Measurements from ENCODE around the gene NPR1. TPM values are rescaled to one million over a fixed set of nuclear protein-coding genes. Genes with fewer than 3 reads are reported as not detected.
A peak's percentile ranks its signal among the peaks of the same experiment; 100 is the strongest.

The NPR1 gene
- total and polyA plus RNA-seq, 2 of the 13 experiments (the other 11 are each of a cell fraction or from before 2014, with no cell fraction given) = not detected

GRCh38 chr1:153633754-153634665 lies 44.5 kb upstream of the NPR1 start, which contains the start of gene CHTOP (continued):
- TF ChIP-seq ZBTB4 (CRISPR knock-in tag; IDR thresholded peaks at IDR 0.05; ENCODE audit: borderline replicate concordance) (no peak), ZNF569 (CRISPR knock-in tag; IDR thresholded peaks at IDR 0.05; ENCODE audit: borderline replicate concordance) (peak; percentile 79; the same call in 1 of the 2 replicates), FOSL1 (CRISPR knock-in tag; IDR thresholded peaks at IDR 0.05; ENCODE audit: borderline replicate concordance) (no peak), SP2 (CRISPR knock-in tag; IDR thresholded peaks at IDR 0.05) (peak; percentile 36; the same call in 1 of the 2 replicates), ARNT (IDR thresholded peaks at IDR 0.05) (no peak), SNAPC5 (CRISPR knock-in tag; IDR thresholded peaks at IDR 0.05; ENCODE audit: borderline replicate concordance) (no peak), IRF1 (CRISPR knock-in tag; IDR thresholded peaks at IDR 0.05; ENCODE audit: low read depth) (no peak), PATZ1 (CRISPR knock-in tag; IDR thresholded peaks at IDR 0.05) (peak; percentile 62), PRPF4 (IDR thresholded peaks at IDR 0.05; ENCODE audit: low read depth, low read length, poor library complexity, severe bottlenecking) (peak; percentile 44), ZNF629 (CRISPR knock-in tag; conservative IDR thresholded peaks at IDR 0.05) (no peak), NCOA2 (CRISPR knock-in tag; IDR thresholded peaks at IDR 0.05) (0 out of 2 replicates have a peak, but pooled peaks have one; percentile 13), AGO2 (optimal IDR thresholded peaks at IDR 0.05; ENCODE audit: low read depth, low read length) (peak; percentile 99), DRAP1 (CRISPR knock-in tag; IDR thresholded peaks at IDR 0.05) (peak; percentile 93), HINFP (CRISPR knock-in tag; IDR thresholded peaks at IDR 0.05; ENCODE audit: low read depth) (no peak; the same call in 1 of the 2 replicates), ZNF580 (CRISPR knock-in tag; IDR thresholded peaks at IDR 0.05; ENCODE audit: borderline replicate concordance, low read depth) (peak; percentile 84), TBP (CRISPR knock-in tag; IDR thresholded peaks at IDR 0.05) (no peak), ZNF784 (CRISPR knock-in tag; IDR thresholded peaks at IDR 0.05; ENCODE audit: borderline replicate concordance) (peak; percentile 70; the same call in 1 of the 2 replicates)

All from HepG2 (cell line).